HG03045 (cell line): ENCODE results near the gene NAPA.

Experiments
- ATAC-seq: cut with Tn5 transposase; IDR thresholded peaks from one replicate; pipeline ENCODE4 v1.9.1; 2021; ENCODE audit warnings: mild to moderate bottlenecking, moderate library complexity; ENCODE audit not compliant: unreplicated experiment

NAPA gene

GRCh38 chr19:47503130-47503825, 11.6 kb downstream of the NAPA start:
- no peak for ATAC-seq

- no peak for ATAC-seq
These were observed 14.7 kb downstream of the NAPA start for GRCh38 chr19:47499863-47500830.

- no peak for ATAC-seq
These were observed 15.5 kb downstream of the NAPA start for GRCh38 chr19:47499371-47499770.

- ATAC-seq, result no peak
These were observed 16.3 kb downstream of the NAPA start for GRCh38 chr19:47498561-47498960.

- no peak for ATAC-seq
These were observed 16.9 kb downstream of the NAPA start for GRCh38 chr19:47497821-47498520.

- ATAC-seq, result no peak
These were observed 17.7 kb downstream of the NAPA start for GRCh38 chr19:47497050-47497766.

GRCh38 chr19:47495478-47496372, 19.1 kb downstream of the NAPA start:
- no peak for ATAC-seq

GRCh38 chr19:47494729-47495128, 20.1 kb downstream of the NAPA start:
- no peak for ATAC-seq

GRCh38 chr19:47494211-47494547, 20.7 kb downstream of the NAPA start:
- no peak for ATAC-seq

GRCh38 chr19:47493378-47494210, 21.3 kb downstream of the NAPA start:
- no peak for ATAC-seq

- no peak for ATAC-seq
These were observed 22.1 kb downstream of the NAPA start for GRCh38 chr19:47492571-47493377.

GRCh38 chr19:47492137-47492533, 22.7 kb downstream of the NAPA start:
- no peak for ATAC-seq

GRCh38 chr19:47491358-47492136, 23.3 kb downstream of the NAPA start:
- no peak for ATAC-seq

- ATAC-seq, result no peak
These were observed 24.0 kb downstream of the NAPA start for GRCh38 chr19:47490847-47491246.

GRCh38 chr19:47490031-47490430, 24.8 kb downstream of the NAPA start:
- ATAC-seq, result no peak

- no peak for ATAC-seq
These were observed 25.6 kb downstream of the NAPA start for GRCh38 chr19:47489072-47489914.
